HG03378 (cell line): ENCODE results near the gene PTPRN2.
"Not testable (repeated sequence)": the region's sequence is repeated elsewhere in the genome, so short reads cannot be mapped to it uniquely, and the experiment has no call there.

Source experiments
- ATAC-seq: cut with Tn5 transposase; IDR thresholded peaks from one replicate; pipeline ENCODE4 v1.9.1; 2021; ENCODE audit warnings: mild to moderate bottlenecking, moderate library complexity; ENCODE audit not compliant: unreplicated experiment

Gene PTPRN2

GRCh38 chr7:157786375-157787274 is 801.0 kb downstream of the PTPRN2 start:
- ATAC-seq: no peak

GRCh38 chr7:157785486-157786186 is 802.0 kb downstream of the PTPRN2 start:
- ATAC-seq: no peak

- no peak for ATAC-seq
These were observed 802.6 kb downstream of the PTPRN2 start for GRCh38 chr7:157784979-157785441.

DNA sequence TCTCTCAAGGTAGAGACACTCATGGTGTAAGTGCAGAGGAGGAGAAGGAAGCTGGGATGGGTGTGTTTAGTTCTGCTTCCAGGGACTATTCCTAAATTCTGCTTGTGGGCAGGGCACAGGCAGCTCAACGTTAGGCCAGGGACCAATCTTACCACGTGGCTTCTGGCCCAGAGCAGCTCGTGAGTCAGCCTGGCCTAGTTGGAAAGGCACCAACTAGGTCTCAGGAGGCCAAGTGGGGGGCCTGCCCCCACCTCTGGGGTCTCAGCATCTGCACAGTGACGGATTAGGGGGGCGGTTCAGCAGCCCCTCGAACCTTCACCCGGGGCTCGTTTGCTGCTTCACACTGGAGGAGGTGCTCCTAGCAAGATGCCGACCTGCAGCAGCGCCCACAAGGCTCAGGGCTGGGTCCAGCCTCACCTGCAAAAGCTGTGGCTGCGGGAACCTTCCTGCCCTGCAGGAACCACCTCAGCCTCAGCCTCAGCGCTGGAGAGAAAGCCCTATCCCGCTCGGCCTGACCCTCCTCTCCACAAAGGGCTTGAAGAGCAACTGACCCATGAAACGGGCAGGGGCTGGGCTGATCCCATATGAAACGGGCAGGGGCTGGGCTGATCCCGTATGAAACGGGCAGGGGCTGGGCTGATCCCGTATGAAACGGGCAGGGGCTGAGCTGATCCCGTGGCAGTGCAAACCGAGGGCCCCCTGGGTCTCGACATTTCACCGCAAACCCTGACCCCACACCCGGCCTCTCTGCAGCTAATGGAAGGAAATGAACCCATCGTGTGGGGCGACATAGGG is 803.4 kb downstream of the PTPRN2 start:
- no peak for ATAC-seq

GRCh38 chr7:157782041-157782440 is 805.6 kb downstream of the PTPRN2 start:
- no peak for ATAC-seq

DNA sequence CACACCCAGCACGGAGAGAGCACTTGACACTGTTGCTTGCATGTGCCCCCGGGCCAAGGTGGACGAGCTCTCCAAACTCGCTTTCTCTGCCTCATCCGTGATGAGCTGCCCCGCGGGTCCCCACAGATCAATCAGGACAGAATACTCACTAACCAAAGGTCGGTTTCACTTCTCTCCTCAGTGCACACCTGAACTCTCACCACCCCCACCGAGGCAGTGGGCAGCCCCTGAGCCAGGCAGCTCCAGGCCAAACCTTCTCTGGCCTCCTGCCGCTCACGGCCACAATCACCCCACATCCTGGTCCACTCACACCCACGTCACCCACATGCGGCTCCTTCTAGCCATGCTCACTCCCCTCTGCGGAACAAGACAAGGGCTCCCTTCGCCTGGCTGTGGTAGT is 806.9 kb downstream of the PTPRN2 start:
- no peak for ATAC-seq

DNA sequence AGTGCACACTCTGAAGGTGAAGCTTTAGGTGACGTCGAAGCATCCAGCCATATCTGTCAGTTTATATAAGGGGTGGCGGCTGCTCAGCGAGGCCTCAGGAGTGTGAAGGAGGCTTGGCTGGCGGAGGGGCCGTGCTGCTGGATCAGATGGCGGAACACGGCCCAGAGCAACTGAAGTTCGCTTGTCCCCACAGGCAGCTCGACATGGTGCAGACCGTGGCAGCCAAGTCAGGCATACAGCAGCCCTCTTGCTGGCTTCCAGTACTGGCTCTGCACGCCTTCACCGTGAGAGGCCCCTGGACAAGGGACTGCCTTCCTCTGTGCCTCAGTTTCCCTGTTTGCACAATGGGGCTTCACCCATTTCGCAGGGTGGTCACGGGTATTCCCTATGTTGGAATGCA is 807.3 kb downstream of the PTPRN2 start:
- no peak for ATAC-seq

DNA sequence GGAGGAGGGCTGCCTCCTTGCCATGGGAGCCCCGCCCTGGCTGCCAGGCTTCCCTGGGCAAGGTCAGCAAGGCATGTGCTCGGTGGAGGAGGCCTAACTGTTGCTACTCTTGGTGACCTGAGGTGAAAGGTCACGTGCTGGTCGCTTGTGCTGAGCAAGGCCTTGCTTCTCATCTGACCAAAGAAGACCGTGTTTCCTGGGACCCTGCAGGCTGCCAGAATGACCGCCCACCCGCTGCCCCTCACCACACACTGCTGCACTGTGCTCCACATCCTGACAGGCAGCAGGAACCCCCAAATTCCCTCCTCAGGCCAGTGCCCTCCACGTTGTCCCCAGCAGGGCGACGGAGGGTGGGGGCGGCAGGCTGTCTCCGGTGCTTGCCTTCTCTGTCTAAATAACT is 808.4 kb downstream of the PTPRN2 start:
- ATAC-seq: no peak

GRCh38 chr7:157777194-157777762 is 810.3 kb downstream of the PTPRN2 start:
- not testable (repeated sequence) for ATAC-seq

DNA sequence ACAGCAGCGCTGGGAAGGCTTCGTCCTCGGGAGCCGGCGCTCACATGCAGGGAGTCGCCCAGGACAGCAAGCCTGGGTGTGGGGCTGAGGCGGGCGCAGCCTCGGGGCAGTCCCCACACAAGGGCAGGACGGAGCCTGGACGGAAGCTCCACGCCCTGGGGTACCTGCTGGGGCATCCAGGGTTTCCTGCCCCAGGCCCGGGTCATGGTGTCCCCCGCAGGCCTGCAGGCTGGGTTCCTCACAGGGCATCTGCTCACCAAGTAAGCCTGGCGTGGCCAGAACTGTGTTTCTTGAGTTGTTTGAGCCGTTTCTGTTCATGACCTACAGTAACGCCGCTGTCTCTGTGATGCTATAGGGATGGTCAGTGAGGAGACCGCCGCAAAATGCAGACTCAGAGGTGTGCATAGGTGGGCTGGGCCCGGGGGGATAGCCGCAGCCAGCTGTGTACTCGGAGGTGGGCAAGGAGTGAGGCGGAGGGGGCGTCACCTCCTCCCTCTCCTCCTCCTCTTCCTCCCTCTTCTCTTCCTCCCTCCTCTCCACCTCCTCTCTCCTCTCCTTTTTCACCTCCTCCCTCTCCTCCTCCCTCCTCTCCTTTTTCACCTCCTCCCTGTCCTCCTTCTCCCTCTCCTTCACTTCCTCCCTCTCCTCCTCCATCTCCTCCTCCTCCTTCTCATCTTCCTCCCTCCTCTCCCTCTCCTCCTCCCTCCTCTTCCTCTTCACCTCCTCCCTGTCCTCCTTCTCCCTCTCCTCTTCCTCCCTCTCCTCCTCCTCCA is 811.9 kb downstream of the PTPRN2 start:
- ATAC-seq: no peak

- ATAC-seq: no peak
These were observed 812.5 kb downstream of the PTPRN2 start for GRCh38 chr7:157775021-157775559.

DNA sequence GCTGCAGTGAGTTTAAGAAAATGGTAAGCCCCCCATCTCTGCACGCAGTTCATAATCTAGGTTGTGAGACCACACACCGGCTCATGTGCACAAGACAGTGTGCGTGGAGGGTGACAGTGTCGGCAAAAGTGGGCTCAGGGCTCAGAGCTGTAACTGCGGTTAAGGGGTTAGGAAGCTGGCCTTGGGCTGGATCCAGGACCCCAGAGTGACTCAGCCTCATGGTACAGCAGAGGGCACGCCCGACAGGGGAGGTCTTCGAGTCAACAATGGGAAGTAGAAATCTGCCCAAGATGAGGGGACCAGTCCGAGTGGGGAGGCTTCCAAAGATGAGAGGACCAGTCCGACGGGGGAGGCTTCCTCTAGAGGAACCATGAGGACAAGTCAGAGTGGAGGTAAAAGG is 813.1 kb downstream of the PTPRN2 start:
- ATAC-seq: no peak

DNA sequence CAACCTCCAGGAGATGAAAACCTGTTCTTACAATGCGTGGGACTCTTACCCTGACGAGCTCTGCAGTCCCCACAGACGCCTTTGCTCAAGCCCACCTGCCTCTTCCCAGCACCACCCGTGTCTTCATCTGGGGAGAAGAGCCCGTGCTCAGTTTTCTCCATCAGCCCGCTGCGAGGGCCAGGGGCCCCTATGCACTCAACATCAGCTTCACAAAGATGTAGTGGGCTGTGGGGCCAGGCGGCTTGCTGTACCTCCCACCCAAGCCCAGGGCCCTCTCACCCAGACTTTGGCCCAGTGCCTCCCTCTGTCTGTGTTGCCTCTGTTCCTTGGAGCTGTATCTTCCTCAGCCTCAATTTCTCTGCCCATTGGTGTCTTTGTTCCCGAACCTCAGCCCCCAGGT is 814.3 kb downstream of the PTPRN2 start:
- no peak for ATAC-seq

GRCh38 chr7:157772486-157773130 is 815.0 kb downstream of the PTPRN2 start:
- ATAC-seq: no peak

DNA sequence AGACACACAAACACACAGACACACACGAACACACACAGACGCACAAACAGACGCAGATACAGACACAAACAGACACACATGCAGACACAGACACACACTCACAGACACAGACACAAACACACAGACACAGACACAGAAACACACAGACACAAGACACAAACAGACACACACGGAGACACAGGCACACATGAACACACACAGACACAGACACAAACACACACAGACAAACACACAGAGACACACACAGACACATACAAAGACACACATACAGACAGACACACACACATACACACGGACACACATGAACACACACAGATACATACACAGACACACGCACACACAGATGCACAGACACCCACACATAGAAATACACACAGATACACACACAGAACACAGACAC is 815.9 kb downstream of the PTPRN2 start:
- ATAC-seq: no peak

DNA sequence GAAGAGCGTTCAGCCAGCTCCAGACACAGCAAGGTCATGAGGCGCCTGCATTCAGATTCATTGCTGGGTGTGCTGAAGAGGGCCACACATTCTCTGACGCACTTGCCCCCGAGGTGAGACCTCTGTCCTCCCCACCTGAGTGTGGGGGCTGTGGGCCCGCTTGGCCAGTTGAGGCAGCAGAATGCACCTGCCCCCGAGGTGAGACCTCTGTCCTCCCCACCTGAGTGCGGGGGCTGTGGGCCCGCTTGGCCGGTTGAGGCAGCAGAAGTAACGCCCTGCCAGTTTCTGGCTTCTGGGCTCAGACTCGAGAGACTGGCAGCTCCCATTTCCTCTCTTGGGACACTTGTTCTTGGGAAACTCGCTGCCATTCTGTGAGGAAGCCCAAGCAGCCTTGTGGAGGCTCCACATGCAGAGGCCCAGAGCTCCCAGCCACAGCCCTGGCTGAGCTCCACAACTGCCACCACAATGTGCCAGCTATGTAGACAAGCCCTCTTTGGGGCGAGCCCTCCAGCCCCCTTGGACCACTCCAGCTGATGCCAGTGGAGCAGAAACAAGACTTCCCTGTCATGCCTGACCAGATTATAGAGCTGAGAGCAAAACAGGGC is 816.8 kb downstream of the PTPRN2 start:
- ATAC-seq: no peak

- ATAC-seq: no peak
These were observed 818.0 kb downstream of the PTPRN2 start for GRCh38 chr7:157769526-157770215.

DNA sequence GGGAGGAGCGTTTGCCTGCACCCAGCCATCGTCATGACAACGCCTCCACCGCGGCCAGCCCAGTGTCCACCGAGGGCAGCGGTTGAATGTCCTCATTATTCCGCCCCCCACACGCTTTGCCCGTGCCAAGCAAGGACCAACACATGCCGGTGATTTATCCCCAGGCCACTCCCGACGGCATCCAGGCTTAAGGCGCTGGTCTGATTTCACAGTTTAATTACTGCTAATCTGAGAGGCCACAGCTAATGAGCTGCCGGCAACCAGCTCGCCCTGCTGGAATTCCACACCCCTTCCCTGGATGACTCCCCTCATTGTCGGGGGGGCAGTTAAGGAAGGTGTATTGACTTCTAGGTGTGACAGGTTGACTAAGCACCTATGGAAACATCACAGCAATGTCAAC is 818.5 kb downstream of the PTPRN2 start:
- no peak for ATAC-seq
